ENCODE data around the gene COL8A1.
"Not testable (repeated sequence)": the region's sequence is repeated elsewhere in the genome, so short reads cannot be mapped to it uniquely, and the experiment has no call there.

The COL8A1 gene

DNA sequence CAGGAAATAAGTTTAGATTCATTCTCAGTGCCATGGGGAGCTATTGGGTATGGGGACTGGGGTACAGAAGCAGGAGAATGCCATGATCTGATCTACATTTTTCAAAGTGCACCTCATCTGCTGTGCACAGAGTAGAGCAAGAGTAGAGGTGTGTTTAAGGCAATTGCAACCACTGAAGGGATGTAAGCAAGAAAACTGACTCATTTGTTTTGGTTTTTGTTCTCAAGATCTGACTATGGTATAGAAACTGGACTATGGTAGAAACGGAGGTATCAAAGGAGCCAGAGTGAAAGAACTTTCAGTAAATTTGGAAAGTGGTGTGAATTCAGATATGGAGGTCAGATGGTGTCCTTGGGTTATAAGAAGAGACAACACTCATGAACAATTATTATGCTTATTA is 93.1 kb downstream of the COL8A1 start:
- no peak overlapping the region for H3K9ac ChIP-seq (ENCODE audit: low read depth, low read length, poor library complexity)

DNA sequence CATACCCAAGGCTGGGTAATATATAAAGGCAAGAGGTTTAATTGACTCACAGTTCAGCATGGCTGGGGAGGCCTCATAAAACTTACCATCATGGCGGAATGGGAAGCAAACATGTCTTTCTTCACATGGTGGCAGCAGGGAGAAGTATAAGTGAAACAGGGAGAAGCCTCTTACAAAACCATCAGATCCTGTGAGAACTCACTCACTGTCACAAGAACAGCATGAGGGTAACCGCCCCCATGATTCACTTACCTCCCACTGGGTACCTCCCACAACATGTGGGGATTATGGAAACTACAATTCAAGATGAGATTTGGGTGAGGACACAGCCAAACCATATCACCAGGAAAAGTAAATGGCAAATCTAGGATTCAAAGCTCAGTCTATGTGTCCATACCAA is 102.0 kb downstream of the COL8A1 start:
- H2AK5ac ChIP-seq (ENCODE audit: low read depth, low read length); H2BK15ac ChIP-seq (ENCODE audit: low read length); H3K14ac ChIP-seq (ENCODE audit: low read length); H2AFZ ChIP-seq (ENCODE audit: low read length); H3K9ac ChIP-seq (ENCODE audit: low read depth, low read length, poor library complexity); H3K4me3 ChIP-seq (ENCODE audit: low read length in 2 of 2); H3K23ac ChIP-seq (ENCODE audit: low read depth, low read length, poor library complexity); H4K91ac ChIP-seq (ENCODE audit: low read depth, low read length, poor library complexity); H3K4me2 ChIP-seq (ENCODE audit: insufficient read depth, low read length, poor library complexity, severe bottlenecking); H3K4ac ChIP-seq (ENCODE audit: low read length); H3K36me3 ChIP-seq (replicated peaks in 1 of 2; ENCODE audit: control insufficient read depth in 2 of 2, insufficient read depth in 2 of 2, low read length in 2 of 2); DNase-seq (ENCODE audit: low spot score); H3K79me1 ChIP-seq (ENCODE audit: low read depth, low read length); H3K18ac ChIP-seq (ENCODE audit: low read length); H3K27ac ChIP-seq (replicated peaks; ENCODE audit: low read length); H2BK120ac ChIP-seq (ENCODE audit: low read depth, low read length); H3K27me3 ChIP-seq (ENCODE audit: control insufficient read depth in 3 of 3, insufficient read depth in 3 of 3, low read depth in 1 of 3, low read length in 3 of 3); H2BK12ac ChIP-seq (ENCODE audit: low read length); H3K4me1 ChIP-seq (ENCODE audit: control insufficient read depth in 2 of 2, insufficient read depth in 1 of 2, low read depth in 1 of 2, low read length in 2 of 2); H4K8ac ChIP-seq (ENCODE audit: low read depth, low read length); H2BK5ac ChIP-seq (ENCODE audit: low read length); H3K9me3 ChIP-seq (replicated peaks in 1 of 2; ENCODE audit: control insufficient read depth in 2 of 2, insufficient read depth in 1 of 2, low read depth in 1 of 2, low read length in 2 of 2): not testable (repeated sequence)
- WGBS, 2 donors (ENCODE audit: extremely low coverage in 2 of 2, insufficient read length in 2 of 2, insufficient replicate concordance in 1 of 2) = no CpG with 5 or more reads among the region's 2 CpGs

More for the DNA sequence above, 93.1 kb downstream of the COL8A1 start:
- Histone ChIP-seq H2BK5ac (ENCODE audit: low read length) (no peak overlapping the region), H3K4me1 (ENCODE audit: control insufficient read depth in 2 of 2, insufficient read depth in 1 of 2, low read depth in 1 of 2, low read length in 2 of 2) (no peaks in the 10 kb centered on the region), H3K23ac (ENCODE audit: low read depth, low read length, poor library complexity) (no peak overlapping the region), H3K79me1 (ENCODE audit: low read depth, low read length) (no peaks in the 10 kb centered on the region), H2AK5ac (ENCODE audit: low read depth, low read length) (no peak overlapping the region), H3K18ac (ENCODE audit: low read length) (no peak overlapping the region), H3K27me3 (ENCODE audit: control insufficient read depth in 3 of 3, insufficient read depth in 3 of 3, low read depth in 1 of 3, low read length in 3 of 3) (no peaks in the 10 kb centered on the region), H3K27ac (replicated peaks; ENCODE audit: low read length) (no peak overlapping the region), H2AFZ (ENCODE audit: low read length) (no peak overlapping the region), H3K9me3 (replicated peaks in 1 of 2; ENCODE audit: control insufficient read depth in 2 of 2, insufficient read depth in 1 of 2, low read depth in 1 of 2, low read length in 2 of 2) (no peaks in the 10 kb centered on the region), H2BK15ac (ENCODE audit: low read length) (no peak overlapping the region), H3K36me3 (replicated peaks in 1 of 2; ENCODE audit: control insufficient read depth in 2 of 2, insufficient read depth in 2 of 2, low read length in 2 of 2) (no peaks in the 10 kb centered on the region), H3K4ac (ENCODE audit: low read length) (no peak overlapping the region), H2BK12ac (ENCODE audit: low read length) (no peak overlapping the region), H3K4me3 (ENCODE audit: low read length in 2 of 2) (no peak overlapping the region), H3K14ac (ENCODE audit: low read length) (no peak overlapping the region), H4K91ac (ENCODE audit: low read depth, low read length, poor library complexity) (no peak overlapping the region), H2BK120ac (ENCODE audit: low read depth, low read length) (no peak overlapping the region), H3K4me2 (ENCODE audit: insufficient read depth, low read length, poor library complexity, severe bottlenecking) (no peak overlapping the region), H4K8ac (ENCODE audit: low read depth, low read length) (no peak overlapping the region)
- DNase-seq (ENCODE audit: low spot score) = no peak
- WGBS, 2 donors (ENCODE audit: extremely low coverage in 2 of 2, insufficient read length in 2 of 2, insufficient replicate concordance in 1 of 2) = no CpG with 5 or more reads among the region's 1 CpG

DNA sequence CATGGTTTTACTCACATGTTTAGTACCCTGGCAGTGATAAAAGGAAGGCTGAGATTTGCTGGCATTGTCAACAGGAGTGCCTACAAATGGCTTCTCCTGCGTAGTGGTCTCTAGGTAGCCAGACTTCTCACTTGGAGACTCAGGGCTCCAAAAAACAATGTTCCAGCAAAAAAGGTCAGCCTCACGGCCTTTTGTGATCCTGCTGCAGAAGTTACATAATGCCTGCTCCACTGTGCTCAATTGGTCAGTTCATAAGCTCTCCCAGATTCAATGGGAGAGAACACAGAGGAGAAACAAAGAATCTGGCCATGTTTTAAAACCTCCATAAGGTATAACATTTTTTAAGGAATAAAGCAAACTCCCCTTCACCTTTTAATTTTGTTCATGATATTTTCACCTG is 103.2 kb downstream of the COL8A1 start:
- DNase-seq (ENCODE audit: low spot score) = no peak
- Histone ChIP-seq H2BK120ac (ENCODE audit: low read depth, low read length) (no peak overlapping the region), H4K91ac (ENCODE audit: low read depth, low read length, poor library complexity) (no peak overlapping the region), H4K8ac (ENCODE audit: low read depth, low read length) (no peak overlapping the region), H3K9ac (ENCODE audit: low read depth, low read length, poor library complexity) (no peak overlapping the region), H2AK5ac (ENCODE audit: low read depth, low read length) (no peak overlapping the region), H2BK12ac (ENCODE audit: low read length) (no peak overlapping the region), H3K27ac (replicated peaks; ENCODE audit: low read length) (no peak overlapping the region), H2BK5ac (ENCODE audit: low read length) (no peak overlapping the region), H3K79me1 (ENCODE audit: low read depth, low read length) (no peaks in the 10 kb centered on the region), H3K36me3 (replicated peaks in 1 of 2; ENCODE audit: control insufficient read depth in 2 of 2, insufficient read depth in 2 of 2, low read length in 2 of 2) (no peaks in the 10 kb centered on the region), H3K4me3 (ENCODE audit: low read length in 2 of 2) (no peak overlapping the region), H3K4me2 (ENCODE audit: insufficient read depth, low read length, poor library complexity, severe bottlenecking) (no peak overlapping the region), H3K18ac (ENCODE audit: low read length) (no peak overlapping the region), H3K9me3 (replicated peaks in 1 of 2; ENCODE audit: control insufficient read depth in 2 of 2, insufficient read depth in 1 of 2, low read depth in 1 of 2, low read length in 2 of 2) (peaks cover 0 to 7% of the 10 kb centered on the region in 2 donors), H2AFZ (ENCODE audit: low read length) (peak overlapping the region; percentile 77), H3K14ac (ENCODE audit: low read length) (no peak overlapping the region), H3K27me3 (ENCODE audit: control insufficient read depth in 3 of 3, insufficient read depth in 3 of 3, low read depth in 1 of 3, low read length in 3 of 3) (no peaks in the 10 kb centered on the region), H3K4ac (ENCODE audit: low read length) (no peak overlapping the region), H3K23ac (ENCODE audit: low read depth, low read length, poor library complexity) (no peak overlapping the region), H2BK15ac (ENCODE audit: low read length) (no peak overlapping the region), H3K4me1 (ENCODE audit: control insufficient read depth in 2 of 2, insufficient read depth in 1 of 2, low read depth in 1 of 2, low read length in 2 of 2) (peaks cover 0 to 5% of the 10 kb centered on the region in 2 donors)
- no CpG with 5 or more reads among the region's 2 CpGs for WGBS, 2 donors (ENCODE audit: extremely low coverage in 2 of 2, insufficient read length in 2 of 2, insufficient replicate concordance in 1 of 2)

DNA sequence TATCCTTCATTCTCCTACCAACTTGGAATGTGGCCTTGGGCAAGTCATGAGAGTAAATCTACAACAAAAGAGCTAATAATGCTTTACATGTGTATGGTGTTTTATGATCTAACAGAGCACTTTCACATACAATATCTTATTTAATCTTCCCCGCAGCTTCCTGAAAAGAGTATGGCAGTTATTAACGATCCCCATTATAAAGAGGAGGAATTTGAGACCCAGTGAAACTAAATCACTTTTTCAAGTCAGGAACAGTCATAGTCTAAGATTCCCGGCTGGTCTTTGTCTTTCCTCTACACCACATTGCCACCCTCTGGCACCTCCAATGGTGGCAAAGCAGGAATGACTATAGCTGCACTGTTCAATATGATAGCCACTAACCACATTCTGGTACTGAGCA is 109.5 kb downstream of the COL8A1 start:
- no peaks in the 10 kb centered on the region for H3K4me1 ChIP-seq (ENCODE audit: control insufficient read depth in 2 of 2, insufficient read depth in 1 of 2, low read depth in 1 of 2, low read length in 2 of 2)
- no peak overlapping the region for H3K4me3 ChIP-seq (ENCODE audit: low read length in 2 of 2)
- H2AFZ ChIP-seq (ENCODE audit: low read length) = no peak overlapping the region
- H3K23ac ChIP-seq (ENCODE audit: low read depth, low read length, poor library complexity) = no peak overlapping the region
- H3K27ac ChIP-seq (replicated peaks; ENCODE audit: low read length) = no peak overlapping the region
- H2BK15ac ChIP-seq (ENCODE audit: low read length) = no peak overlapping the region
- peak; percentile 5 for DNase-seq (ENCODE audit: low spot score)
- H3K4me2 ChIP-seq (ENCODE audit: insufficient read depth, low read length, poor library complexity, severe bottlenecking) = no peak overlapping the region
- no peak overlapping the region for H4K91ac ChIP-seq (ENCODE audit: low read depth, low read length, poor library complexity)
- H3K14ac ChIP-seq (ENCODE audit: low read length) = no peak overlapping the region
- no peak overlapping the region for H3K9ac ChIP-seq (ENCODE audit: low read depth, low read length, poor library complexity)
- no peaks in the 10 kb centered on the region for H3K36me3 ChIP-seq (replicated peaks in 1 of 2; ENCODE audit: control insufficient read depth in 2 of 2, insufficient read depth in 2 of 2, low read length in 2 of 2)
- no peak overlapping the region for H3K18ac ChIP-seq (ENCODE audit: low read length)
- no peak overlapping the region for H2BK5ac ChIP-seq (ENCODE audit: low read length)
- no peaks in the 10 kb centered on the region for H3K27me3 ChIP-seq (ENCODE audit: control insufficient read depth in 3 of 3, insufficient read depth in 3 of 3, low read depth in 1 of 3, low read length in 3 of 3)
- H3K9me3 ChIP-seq (replicated peaks in 1 of 2; ENCODE audit: control insufficient read depth in 2 of 2, insufficient read depth in 1 of 2, low read depth in 1 of 2, low read length in 2 of 2) = no peaks in the 10 kb centered on the region
- no peak overlapping the region for H2BK120ac ChIP-seq (ENCODE audit: low read depth, low read length)
- no peak overlapping the region for H2AK5ac ChIP-seq (ENCODE audit: low read depth, low read length)
- H4K8ac ChIP-seq (ENCODE audit: low read depth, low read length) = no peak overlapping the region
- H3K79me1 ChIP-seq (ENCODE audit: low read depth, low read length) = no peaks in the 10 kb centered on the region
- no peak overlapping the region for H2BK12ac ChIP-seq (ENCODE audit: low read length)
- no CpG with 5 or more reads among the region's 3 CpGs for WGBS, 2 donors (ENCODE audit: extremely low coverage in 2 of 2, insufficient read length in 2 of 2, insufficient replicate concordance in 1 of 2)
- no peak overlapping the region for H3K4ac ChIP-seq (ENCODE audit: low read length)
